Lung (tissue), 12 donors: ENCODE results near the gene MYB. TPM values are rescaled to one million over a fixed set of nuclear protein-coding genes. Genes with fewer than 3 reads are reported as not detected.
A peak's percentile ranks its signal among the peaks of the same experiment; 100 is the strongest.

Source experiments
- ATAC-seq: fragments of 200-7000 bp; cut with Tn5 transposase; one replicate; pipeline ENCODE4 v1.9.1; 2020; ENCODE audit warnings: moderate number of reproducible peaks; ENCODE audit not compliant: insufficient read depth, low FRiP score
- DNase-seq, 3 donors: peaks; one replicate each; pipeline ENCODE4 v3.0.0-alpha.2; 2013 to 2017
- H3K27ac ChIP-seq, 2 donors: one replicate each; pipeline ENCODE4 v1.5.1; 2013; ENCODE audit warnings: mild to moderate bottlenecking in 2 of 2, moderate library complexity in 2 of 2, control low read depth in 1 of 2, inconsistent platforms in 1 of 2, low read depth in 1 of 2, low read length in 1 of 2
- H3K27me3 ChIP-seq, 3 donors: one replicate each; pipeline ENCODE4 v1.5.1; 2013; ENCODE audit warnings: low read length in 2 of 3; ENCODE audit not compliant: control insufficient read depth in 3 of 3, insufficient read depth in 3 of 3
- H3K36me3 ChIP-seq, 4 donors: one replicate each; pipeline ENCODE4 v1.5.1; 2013; ENCODE audit warnings: low read length in 4 of 4, mild to moderate bottlenecking in 1 of 4, moderate library complexity in 1 of 4; ENCODE audit not compliant: control insufficient read depth in 4 of 4, insufficient read depth in 4 of 4
- H3K4me1 ChIP-seq, 5 donors: one replicate each; pipeline ENCODE4 v1.5.1; 2013; ENCODE audit warnings: low read length in 5 of 5, mild to moderate bottlenecking in 2 of 5, moderate library complexity in 1 of 5; ENCODE audit not compliant: control insufficient read depth in 5 of 5, insufficient read depth in 5 of 5
- H3K4me3 ChIP-seq: one replicate; pipeline ENCODE4 v1.5.1; 2013; ENCODE audit warnings: mild to moderate bottlenecking, control low read depth, moderate library complexity
- H3K9ac ChIP-seq, 2 donors: one replicate each; pipeline ENCODE4 v1.5.1; 2013; ENCODE audit warnings: low read length in 2 of 2, control low read depth in 1 of 2; ENCODE audit not compliant: insufficient read depth in 1 of 2
- H3K9me3 ChIP-seq, 4 donors: one replicate each; pipeline ENCODE4 v1.5.1; 2013; ENCODE audit warnings: low read length in 3 of 4, mild to moderate bottlenecking in 1 of 4, moderate library complexity in 1 of 4; ENCODE audit not compliant: control insufficient read depth in 4 of 4, insufficient read depth in 3 of 4
- WGBS, 2 donors: extraction: QIAGEN DNeasy Blood & Tissue Kit; methylation state at CpG; one replicate each; pipeline ENCODE4 v1.1.7; 2013; 5-methylcytosine and 5-hydroxymethylcytosine counted together
- polyA plus RNA-seq, 2 donors: library from polyadenylated mRNA; stranded (reverse); fragments of 200-250 nt; gene quantifications; one replicate each; pipeline ENCODE4 v1.2.1, GENCODE V29; 2013
- total RNA-seq, 2 donors: library from RNA; depleted of rRNA in 1 of 2; stranded (reverse); fragments of >200 nt in 1 of 2; gene quantifications; one replicate each; pipeline ENCODE4 v1.2.1, GENCODE V29; 2014 to 2021
- TF ChIP-seq, protein P1 (sequence below): IDR thresholded peaks from 2 replicates; pipeline ENCODE4 v1.5.1; 2012; ENCODE audit warnings: mild to moderate bottlenecking; ENCODE audit errors: control extremely low read depth, extremely low read depth
- donor health status: control.
- donor health status: control.
- donor health status: Bipolar disorder and iron deficiency.
- donor health status: healthy.
- donor health status: DM: yes; HTN: yes; CAD: no.

Gene MYB
- total and polyA plus RNA-seq, 4 donors: 1.3 to 11.3 (median 4.6) TPM

DNA sequence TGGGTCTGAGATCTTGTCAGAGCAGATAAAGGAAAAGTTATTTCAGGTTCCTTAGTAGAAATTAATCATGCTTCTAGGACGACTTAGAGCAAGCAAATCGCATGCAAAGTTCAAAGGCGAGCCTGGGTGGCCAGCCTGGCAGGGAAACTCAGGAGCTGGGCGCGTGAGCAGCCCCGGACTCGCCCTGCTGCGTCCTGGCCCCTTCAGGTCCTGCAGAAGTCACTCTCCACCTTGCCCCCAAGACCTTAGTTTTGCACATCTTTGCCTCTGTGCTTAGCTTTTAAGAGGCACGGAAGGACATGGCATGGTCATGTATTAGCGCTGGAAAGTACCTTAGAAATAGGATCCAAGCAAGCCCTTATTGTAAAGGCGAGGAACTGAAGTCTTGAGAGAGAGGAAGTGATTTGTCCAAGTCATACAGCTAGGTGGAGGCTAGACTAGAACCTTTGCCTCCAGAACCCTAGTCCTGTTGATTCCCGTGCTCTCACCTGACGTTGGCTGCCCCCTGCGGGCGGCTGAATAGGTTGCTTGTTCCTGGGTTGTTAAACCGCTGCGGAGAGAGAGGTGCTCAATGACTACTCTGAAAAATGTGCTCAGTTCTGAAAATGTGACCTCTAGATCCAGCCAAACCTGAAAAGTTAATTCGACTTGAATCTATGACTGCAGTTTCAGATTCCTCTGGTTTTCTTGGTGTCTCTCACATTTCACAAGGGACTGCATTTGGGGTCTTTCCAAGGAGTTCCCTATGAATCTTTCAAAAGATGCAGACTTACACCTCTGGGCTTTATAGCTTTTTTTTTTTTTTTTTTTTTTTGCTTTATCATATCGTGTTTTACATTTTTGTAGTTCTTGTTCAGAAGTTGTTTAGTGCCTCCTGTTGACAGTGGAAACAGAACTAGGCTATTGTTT, 2.7 kb downstream of the MYB start:
- Histone ChIP-seq H3K9ac (no peak overlapping the region), H3K4me1 (peaks cover 3 to 29% (median 9%) of the 10 kb centered on the region in 5 donors), H3K4me3 (no peak overlapping the region), H3K9me3 (no peaks in the 10 kb centered on the region), H3K27me3 (peaks cover 0 to 29% (median 24%) of the 10 kb centered on the region in 3 donors), H3K36me3 (no peaks in the 10 kb centered on the region), H3K27ac (no peak overlapping the region)
- TF ChIP-seq, protein P1, sequence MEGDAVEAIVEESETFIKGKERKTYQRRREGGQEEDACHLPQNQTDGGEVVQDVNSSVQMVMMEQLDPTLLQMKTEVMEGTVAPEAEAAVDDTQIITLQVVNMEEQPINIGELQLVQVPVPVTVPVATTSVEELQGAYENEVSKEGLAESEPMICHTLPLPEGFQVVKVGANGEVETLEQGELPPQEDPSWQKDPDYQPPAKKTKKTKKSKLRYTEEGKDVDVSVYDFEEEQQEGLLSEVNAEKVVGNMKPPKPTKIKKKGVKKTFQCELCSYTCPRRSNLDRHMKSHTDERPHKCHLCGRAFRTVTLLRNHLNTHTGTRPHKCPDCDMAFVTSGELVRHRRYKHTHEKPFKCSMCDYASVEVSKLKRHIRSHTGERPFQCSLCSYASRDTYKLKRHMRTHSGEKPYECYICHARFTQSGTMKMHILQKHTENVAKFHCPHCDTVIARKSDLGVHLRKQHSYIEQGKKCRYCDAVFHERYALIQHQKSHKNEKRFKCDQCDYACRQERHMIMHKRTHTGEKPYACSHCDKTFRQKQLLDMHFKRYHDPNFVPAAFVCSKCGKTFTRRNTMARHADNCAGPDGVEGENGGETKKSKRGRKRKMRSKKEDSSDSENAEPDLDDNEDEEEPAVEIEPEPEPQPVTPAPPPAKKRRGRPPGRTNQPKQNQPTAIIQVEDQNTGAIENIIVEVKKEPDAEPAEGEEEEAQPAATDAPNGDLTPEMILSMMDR: peak; percentile 19
- 3 to 9% methylated on average over 19 of the region's 19 CpGs for WGBS, 2 donors
- DNase-seq: peak; percentile 25 to 40 (median 31)
- no peak for ATAC-seq

DNA sequence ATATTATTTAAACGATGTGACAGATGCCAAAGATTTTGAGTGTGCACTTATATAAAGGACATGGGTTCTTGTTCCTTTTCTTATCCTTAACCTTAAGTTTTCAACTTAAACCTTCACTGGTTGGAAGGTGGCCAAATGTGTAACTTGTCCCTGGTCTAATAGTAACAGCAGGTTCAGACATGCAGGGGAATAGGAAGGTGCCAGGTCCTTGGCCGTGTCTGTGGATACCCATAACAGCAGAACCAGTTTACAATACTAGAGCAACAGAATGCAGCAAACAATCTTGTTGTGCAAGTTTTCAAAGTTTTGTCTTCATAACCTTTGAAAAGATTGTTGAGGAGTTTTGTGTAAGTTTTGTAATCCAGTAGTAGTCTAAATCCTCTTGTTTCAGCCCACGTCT, 4.4 kb downstream of the MYB start:
- no peak overlapping the region for H3K4me3 ChIP-seq
- DNase-seq: peak in 2 of 3 donors; percentile 11 to 36
- no peaks in the 10 kb centered on the region for H3K9me3 ChIP-seq
- H3K9ac ChIP-seq: no peak overlapping the region
- WGBS, 2 donors: 31 to 62% methylated on average over 3 of the region's 3 CpGs
- no peaks in the 10 kb centered on the region for H3K36me3 ChIP-seq
- TF ChIP-seq, protein P1: no peak
- peaks cover 3 to 29% (median 9%) of the 10 kb centered on the region in 5 donors for H3K4me1 ChIP-seq
- H3K27ac ChIP-seq: no peak overlapping the region
- no peak for ATAC-seq
- peaks cover 0 to 25% (median 24%) of the 10 kb centered on the region in 3 donors for H3K27me3 ChIP-seq

- ATAC-seq (no peak), DNase-seq (no peak)
- Histone ChIP-seq H3K4me1 (peaks cover 3 to 29% (median 9%) of the 10 kb centered on the region in 5 donors), H3K4me3 (no peak overlapping the region), H3K9me3 (no peaks in the 10 kb centered on the region), H3K27ac (no peak overlapping the region), H3K27me3 (peaks cover 0 to 25% (median 24%) of the 10 kb centered on the region in 3 donors), H3K36me3 (no peaks in the 10 kb centered on the region), H3K9ac (no peak overlapping the region)
- TF ChIP-seq, protein P1: no peak
- 95 to 97% methylated on average over 2 of the region's 2 CpGs for WGBS, 2 donors
Measured at GRCh38 chr6:135186255-135186654, 5.1 kb downstream of the MYB start.
